Vagina (tissue), 2 donors: ENCODE measurements around the gene PDCD4.

Source experiments
- POLR2A ChIP-seq, 2 donors: fragments of 450-650 bp; IDR thresholded peaks; one replicate each; pipeline ENCODE4 v1.6.1; 2017; ENCODE audit warnings: antibody characterized with exemption in 2 of 2, mild to moderate bottlenecking in 2 of 2, moderate library complexity in 2 of 2
- TF ChIP-seq, protein P1 (sequence below), 3 experiments: fragments of 450-650 bp in 2 of 3; fragments of 200-600 bp in 1 of 3; sonication (generic) in 1 of 3; IDR thresholded peaks; one replicate each; pipeline ENCODE4 v1.5.1; 2017 to 2019; ENCODE audit warnings: antibody characterized with exemption in 3 of 3, mild to moderate bottlenecking in 2 of 3, moderate library complexity in 2 of 3

GRCh38 chr10:110939419-110939818 is 67.7 kb downstream of the PDCD4 start:
- TF ChIP-seq, protein P1, sequence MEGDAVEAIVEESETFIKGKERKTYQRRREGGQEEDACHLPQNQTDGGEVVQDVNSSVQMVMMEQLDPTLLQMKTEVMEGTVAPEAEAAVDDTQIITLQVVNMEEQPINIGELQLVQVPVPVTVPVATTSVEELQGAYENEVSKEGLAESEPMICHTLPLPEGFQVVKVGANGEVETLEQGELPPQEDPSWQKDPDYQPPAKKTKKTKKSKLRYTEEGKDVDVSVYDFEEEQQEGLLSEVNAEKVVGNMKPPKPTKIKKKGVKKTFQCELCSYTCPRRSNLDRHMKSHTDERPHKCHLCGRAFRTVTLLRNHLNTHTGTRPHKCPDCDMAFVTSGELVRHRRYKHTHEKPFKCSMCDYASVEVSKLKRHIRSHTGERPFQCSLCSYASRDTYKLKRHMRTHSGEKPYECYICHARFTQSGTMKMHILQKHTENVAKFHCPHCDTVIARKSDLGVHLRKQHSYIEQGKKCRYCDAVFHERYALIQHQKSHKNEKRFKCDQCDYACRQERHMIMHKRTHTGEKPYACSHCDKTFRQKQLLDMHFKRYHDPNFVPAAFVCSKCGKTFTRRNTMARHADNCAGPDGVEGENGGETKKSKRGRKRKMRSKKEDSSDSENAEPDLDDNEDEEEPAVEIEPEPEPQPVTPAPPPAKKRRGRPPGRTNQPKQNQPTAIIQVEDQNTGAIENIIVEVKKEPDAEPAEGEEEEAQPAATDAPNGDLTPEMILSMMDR (IDR thresholded peaks at IDR 0.05), result no peak
- no peak for TF ChIP-seq POLR2A (IDR thresholded peaks at IDR 0.05)
